Panc1 (cell line): ENCODE results near the gene MSH2. TPM values are rescaled to one million over a fixed set of nuclear protein-coding genes. Genes with fewer than 3 reads are reported as not detected.
A peak's percentile ranks its signal among the peaks of the same experiment; 100 is the strongest.

Experiments used
- ATAC-seq: fragments of 200-7000 bp; cut with Tn5 transposase; 2 replicates; pipeline ENCODE4 v1.9.1; 2020; ENCODE audit warnings: mild to moderate bottlenecking, moderate library complexity
- BruUV-seq: library from RNA; stranded (reverse); fragments of 400-500 nt; replicated peaks from 2 replicates; lab custom pipeline; 2021; lab: Mats Ljungman, UMichigan
- CTCF ChIA-PET: fragments of 300-600 bp; sonication (Branson Sonifier 250); formaldehyde crosslinking; loops from one replicate; lab custom pipeline; 2022; ENCODE audit warnings: antibody characterized with exemption; lab: Charles Lee
- POLR2A ChIA-PET: fragments of 300-600 bp; sonication (Branson Sonifier 250); formaldehyde crosslinking; loops from one replicate; lab custom pipeline; 2022; ENCODE audit warnings: antibody characterized with exemption; lab: Charles Lee
- DNase-seq: peaks from one replicate; pipeline ENCODE4 v3.0.0-alpha.2; 2010; ENCODE audit warnings: low read depth, low spot score
- H3K27ac ChIP-seq: 2 replicates; pipeline ENCODE4 v1.5.1; 2011; ENCODE audit warnings: mild to moderate bottlenecking, low read length, inconsistent platforms
- H3K27me3 ChIP-seq: fragments of 200-500 bp; sonication (Bioruptor generic); 2 replicates; pipeline ENCODE4 v1.6.0; 2014; ENCODE audit warnings: low read length, inconsistent platforms; ENCODE audit not compliant: control insufficient read depth, insufficient read depth
- H3K36me3 ChIP-seq: fragments of 200-500 bp; sonication (Bioruptor generic); 2 replicates; pipeline ENCODE4 v1.5.1; 2014; ENCODE audit warnings: inconsistent platforms, mild to moderate bottlenecking, low read length, moderate library complexity; ENCODE audit not compliant: control insufficient read depth, insufficient read depth
- H3K4me1 ChIP-seq: 2 replicates; pipeline ENCODE4 v1.5.1; 2011; ENCODE audit warnings: inconsistent platforms, mild to moderate bottlenecking, low read length, moderate library complexity; ENCODE audit not compliant: control insufficient read depth, insufficient read depth
- H3K4me3 ChIP-seq, 2 experiments: 2 replicates each; pipeline ENCODE4 v1.5.1; 2011 to 2012; ENCODE audit warnings: low read depth in 2 of 2, low read length in 2 of 2, mild to moderate bottlenecking in 2 of 2, inconsistent platforms in 1 of 2, moderate library complexity in 1 of 2
- H3K9me3 ChIP-seq: fragments of 200-500 bp; sonication (Bioruptor generic); 2 replicates; pipeline ENCODE4 v1.5.1; 2014; ENCODE audit warnings: low read depth, mild to moderate bottlenecking, inconsistent platforms, low read length, moderate library complexity; ENCODE audit not compliant: control insufficient read depth, insufficient read depth
- CTCF ChIP-seq: fragments of 450-650 bp; IDR thresholded peaks from 2 replicates; pipeline ENCODE4 v1.5.1; 2017; ENCODE audit warnings: mild to moderate bottlenecking
- POLR2AphosphoS5 ChIP-seq: IDR thresholded peaks from 2 replicates; pipeline ENCODE4 v1.6.1; 2012; ENCODE audit warnings: mild to moderate bottlenecking, low read depth, low read length, moderate library complexity
- SIN3A ChIP-seq: IDR thresholded peaks from 2 replicates; pipeline ENCODE4 v1.6.1; 2012; ENCODE audit warnings: low read depth, mild to moderate bottlenecking, low read length, moderate library complexity, borderline replicate concordance; ENCODE audit not compliant: insufficient read depth
- TCF7L2 ChIP-seq: IDR thresholded peaks from 2 replicates; pipeline ENCODE4 v1.6.1; 2011; ENCODE audit warnings: mild to moderate bottlenecking, low read depth, low read length, inconsistent platforms
- in situ Hi-C: cut with HindIII; loops from 2 replicates; pipeline ENCODE4 v1.10.0; 2016; ENCODE audit warnings: low sequenced_read_pairs, low pct_unique_long_range_greater_than_20kb
- intact Hi-C: fragments of 100-400 bp; cut with micrococcal nuclease; formaldehyde crosslinking; loops from one replicate; pipeline ENCODE4 v1.10.0; 2022; ENCODE audit not compliant: unreplicated experiment
- total RNA-seq: library from RNA; stranded (reverse); gene quantifications from one replicate; pipeline ENCODE4 v1.2.1, GENCODE V29; 2021; ENCODE audit not compliant: unreplicated experiment
- TF ChIP-seq, protein P1 (sequence below), 2 experiments: IDR thresholded peaks; 2 replicates each; pipeline ENCODE4 v1.6.1; 2011 to 2012; ENCODE audit warnings: low read depth in 2 of 2, control low read depth in 1 of 2, low read length in 1 of 2, mild to moderate bottlenecking in 1 of 2, moderate library complexity in 1 of 2; ENCODE audit not compliant: insufficient read depth in 1 of 2

Gene MSH2
- total RNA-seq, 1 experiment from 2014 or later: 72.2 TPM

DNA sequence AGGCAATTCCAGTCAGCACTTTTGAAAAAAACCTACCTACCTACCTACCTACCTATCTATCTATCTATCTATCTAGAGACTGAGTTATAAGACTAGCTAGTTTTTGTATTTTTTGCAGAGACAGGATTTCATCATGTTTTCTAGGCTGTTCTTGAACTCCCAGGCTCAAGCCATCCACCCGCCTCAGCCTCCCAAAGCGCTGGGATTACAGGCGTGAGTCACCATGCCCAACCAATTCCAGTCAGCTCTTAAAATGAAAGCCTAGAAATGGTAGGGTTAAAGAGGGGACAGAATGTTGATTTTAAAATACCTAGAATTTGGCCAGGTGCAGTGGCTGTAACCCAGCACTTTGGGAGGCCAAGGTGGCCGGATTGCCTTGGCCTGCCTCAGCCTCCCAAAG is 19.1 kb downstream of the MSH2 start:
- POLR2A ChIA-PET: no interaction called here
- Histone ChIP-seq H3K36me3 (peaks cover 5% of the 10 kb centered on the region; the same call in 1 of the 2 replicates), H3K27me3 (no peaks in the 10 kb centered on the region), H3K27ac (peak overlapping the region; percentile 32; the same call in 1 of the 2 replicates), H3K4me1 (peaks cover 14% of the 10 kb centered on the region), H3K9me3 (no peaks in the 10 kb centered on the region), H3K4me3 (no peak overlapping the region)
- intact Hi-C loops (no loop called here), in situ Hi-C loops (no loop called here)
- no TSS peak for BruUV-seq
- DNase-seq: no peak
- ATAC-seq: peak; percentile 43; the same call in 1 of the 2 replicates
- CTCF ChIA-PET: interaction anchor here (0.6 kb wide), 1 partner anchor 301 kb away, joined by 4 read pairs; no protein-coding TSS in a partner anchor
- TF ChIP-seq TCF7L2: no peak
- TF ChIP-seq CTCF: no peak

GRCh38 chr2:47422560-47422959 is 19.6 kb downstream of the MSH2 start:
- ChIA-PET POLR2A (interaction anchor here (0.7 kb wide), 1 partner anchor 21 kb away, joined by 4 read pairs; no protein-coding TSS in a partner anchor), CTCF (interaction anchor here (0.6 kb wide), 3 partner anchors 34 to 345 kb away, joined by 3 to 4 read pairs (median 3); no protein-coding TSS in a partner anchor)
- BruUV-seq: no TSS peak
- Histone ChIP-seq H3K27me3 (no peaks in the 10 kb centered on the region), H3K4me3 (no peak overlapping the region), H3K27ac (no peak overlapping the region; the same call in 1 of the 2 replicates), H3K9me3 (no peaks in the 10 kb centered on the region), H3K36me3 (peaks cover 5% of the 10 kb centered on the region; the same call in 1 of the 2 replicates), H3K4me1 (peaks cover 16% of the 10 kb centered on the region)
- TF ChIP-seq POLR2AphosphoS5 (no peak), TCF7L2 (no peak), SIN3A (no peak), CTCF (no peak)
- in situ Hi-C loops (no loop called here), intact Hi-C loops (no loop called here)
- no peak for DNase-seq
- peak; percentile 80 for ATAC-seq

DNA sequence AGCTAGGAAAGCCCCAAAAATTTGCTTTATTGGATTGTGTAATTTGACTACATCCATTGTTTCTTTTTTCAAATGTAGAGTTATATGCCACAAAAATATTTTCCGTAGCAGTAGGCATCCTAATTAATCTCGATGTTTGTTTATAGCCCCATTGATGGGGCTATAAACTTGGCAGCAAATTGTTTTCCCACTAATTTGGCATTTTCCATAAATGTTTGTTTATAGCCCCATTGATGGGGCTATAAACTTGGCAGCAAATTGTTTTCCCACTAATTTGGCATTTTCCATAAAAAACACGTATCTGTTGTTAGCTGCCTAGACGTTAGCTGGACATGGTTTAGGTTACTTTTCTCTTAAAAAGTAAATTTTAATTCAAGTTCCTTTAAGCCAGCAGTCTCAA is 23.8 kb downstream of the MSH2 start:
- POLR2A ChIA-PET: no interaction called here

More for the DNA sequence above, 23.8 kb downstream of the MSH2 start:
- TF ChIP-seq TCF7L2 (peak; percentile 71), POLR2AphosphoS5 (no peak), CTCF (no peak)
- TF ChIP-seq, protein P1, sequence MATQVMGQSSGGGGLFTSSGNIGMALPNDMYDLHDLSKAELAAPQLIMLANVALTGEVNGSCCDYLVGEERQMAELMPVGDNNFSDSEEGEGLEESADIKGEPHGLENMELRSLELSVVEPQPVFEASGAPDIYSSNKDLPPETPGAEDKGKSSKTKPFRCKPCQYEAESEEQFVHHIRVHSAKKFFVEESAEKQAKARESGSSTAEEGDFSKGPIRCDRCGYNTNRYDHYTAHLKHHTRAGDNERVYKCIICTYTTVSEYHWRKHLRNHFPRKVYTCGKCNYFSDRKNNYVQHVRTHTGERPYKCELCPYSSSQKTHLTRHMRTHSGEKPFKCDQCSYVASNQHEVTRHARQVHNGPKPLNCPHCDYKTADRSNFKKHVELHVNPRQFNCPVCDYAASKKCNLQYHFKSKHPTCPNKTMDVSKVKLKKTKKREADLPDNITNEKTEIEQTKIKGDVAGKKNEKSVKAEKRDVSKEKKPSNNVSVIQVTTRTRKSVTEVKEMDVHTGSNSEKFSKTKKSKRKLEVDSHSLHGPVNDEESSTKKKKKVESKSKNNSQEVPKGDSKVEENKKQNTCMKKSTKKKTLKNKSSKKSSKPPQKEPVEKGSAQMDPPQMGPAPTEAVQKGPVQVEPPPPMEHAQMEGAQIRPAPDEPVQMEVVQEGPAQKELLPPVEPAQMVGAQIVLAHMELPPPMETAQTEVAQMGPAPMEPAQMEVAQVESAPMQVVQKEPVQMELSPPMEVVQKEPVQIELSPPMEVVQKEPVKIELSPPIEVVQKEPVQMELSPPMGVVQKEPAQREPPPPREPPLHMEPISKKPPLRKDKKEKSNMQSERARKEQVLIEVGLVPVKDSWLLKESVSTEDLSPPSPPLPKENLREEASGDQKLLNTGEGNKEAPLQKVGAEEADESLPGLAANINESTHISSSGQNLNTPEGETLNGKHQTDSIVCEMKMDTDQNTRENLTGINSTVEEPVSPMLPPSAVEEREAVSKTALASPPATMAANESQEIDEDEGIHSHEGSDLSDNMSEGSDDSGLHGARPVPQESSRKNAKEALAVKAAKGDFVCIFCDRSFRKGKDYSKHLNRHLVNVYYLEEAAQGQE (IDR thresholded peaks at IDR 0.05; ENCODE audit: insufficient read depth in 1 of 2, low read depth in 2 of 2, low read length in 1 of 2): no peak
- Histone ChIP-seq H3K27me3 (no peaks in the 10 kb centered on the region), H3K36me3 (peaks cover 13% of the 10 kb centered on the region; the same call in 1 of the 2 replicates), H3K27ac (peak overlapping the region; percentile 55; the same call in 1 of the 2 replicates), H3K9me3 (no peaks in the 10 kb centered on the region), H3K4me3 (no peak overlapping the region), H3K4me1 (peaks cover 20% of the 10 kb centered on the region)
- BruUV-seq: no TSS peak
- DNase-seq: no peak
- CTCF ChIA-PET: no interaction called here
- in situ Hi-C loops (no loop called here), intact Hi-C loops (no loop called here)
- no peak for ATAC-seq
